Suprapubic skin (tissue), 4 donors: ENCODE results near the gene STRADB. TPM values are rescaled to one million over a fixed set of nuclear protein-coding genes. Genes with fewer than 3 reads are reported as not detected.

Experiments
- DNase-seq, 2 donors: peaks; one replicate each; pipeline ENCODE4 v3.0.0-alpha.2; 2019; ENCODE audit warnings: low spot score in 2 of 2
- H3K27ac ChIP-seq: fragments of 200-600 bp; sonication (generic); one replicate; pipeline ENCODE4 v1.5.1; 2019
- H3K27me3 ChIP-seq: fragments of 200-600 bp; sonication (generic); one replicate; pipeline ENCODE4 v1.5.1; 2019
- H3K36me3 ChIP-seq: fragments of 200-600 bp; sonication (generic); one replicate; pipeline ENCODE4 v1.5.1; 2019
- H3K4me1 ChIP-seq: fragments of 200-600 bp; sonication (generic); one replicate; pipeline ENCODE4 v1.5.1; 2019
- H3K4me3 ChIP-seq: fragments of 200-600 bp; sonication (generic); one replicate; pipeline ENCODE4 v1.5.1; 2019; ENCODE audit warnings: mild to moderate bottlenecking
- H3K9me3 ChIP-seq: fragments of 200-600 bp; sonication (generic); one replicate; pipeline ENCODE4 v1.5.1; 2019
- EP300 ChIP-seq: sonication (generic); formaldehyde crosslinking; IDR thresholded peaks from one replicate; pipeline ENCODE4 v1.6.1; 2017; ENCODE audit warnings: antibody characterized with exemption
- POLR2A ChIP-seq, 2 donors: fragments of 450-650 bp; IDR thresholded peaks; one replicate each; pipeline ENCODE4 v1.6.1; 2017; ENCODE audit warnings: antibody characterized with exemption in 2 of 2, mild to moderate bottlenecking in 2 of 2, moderate library complexity in 2 of 2
- POLR2AphosphoS5 ChIP-seq, 3 donors: sonication (generic); formaldehyde crosslinking; IDR thresholded peaks; one replicate each; pipeline ENCODE4 v1.6.1; 2017; ENCODE audit warnings: antibody characterized with exemption in 3 of 3
- WGBS: methylation state at CpG from one replicate; pipeline ENCODE4 v1.1.5; 2018; 5-methylcytosine and 5-hydroxymethylcytosine counted together
- total RNA-seq, 4 donors: library from RNA; depleted of rRNA; stranded (reverse); fragments of >200 nt; gene quantifications; one replicate each; pipeline ENCODE4 v1.1.0, GENCODE V29; 2016
- TF ChIP-seq, protein P1 (sequence below), 2 donors: fragments of 200-600 bp in 1 of 2; fragments of 450-650 bp in 1 of 2; sonication (generic) in 1 of 2; IDR thresholded peaks; one replicate each; pipeline ENCODE4 v1.5.1; 2016 to 2019; ENCODE audit warnings: antibody characterized with exemption in 2 of 2, mild to moderate bottlenecking in 1 of 2, moderate library complexity in 1 of 2

Gene STRADB
- total RNA-seq, 4 donors from 2014 or later: 5.8 to 23.3 (median 9.3) TPM

DNA sequence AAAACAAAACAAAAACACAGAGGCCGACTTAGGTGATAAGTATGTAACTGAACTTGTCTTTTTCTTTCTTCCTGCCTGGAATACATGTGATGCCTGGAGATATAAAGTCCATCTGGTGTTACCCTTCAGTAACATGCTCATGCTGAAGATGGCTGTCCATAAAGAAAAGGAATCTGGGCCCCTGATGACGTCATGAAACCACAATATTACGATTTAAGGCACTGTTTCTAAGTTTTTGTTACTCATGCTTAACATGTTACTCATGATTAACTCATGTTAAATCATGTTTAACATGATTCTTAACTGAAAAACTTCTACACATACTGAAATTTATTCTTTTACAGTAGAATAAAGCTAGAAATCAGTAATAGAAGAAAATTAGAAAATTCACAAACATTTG is 49.0 kb downstream of the STRADB start:
- H3K27ac ChIP-seq: no peak overlapping the region
- no peaks in the 10 kb centered on the region for H3K36me3 ChIP-seq
- no peaks in the 10 kb centered on the region for H3K9me3 ChIP-seq
- no peaks in the 10 kb centered on the region for H3K4me1 ChIP-seq
- no peaks in the 10 kb centered on the region for H3K27me3 ChIP-seq
- WGBS: 60% methylated on average over 3 of the region's 3 CpGs
- no peak for DNase-seq
- H3K4me3 ChIP-seq: no peak overlapping the region
- TF ChIP-seq EP300 (no peak), POLR2A (IDR thresholded peaks at IDR 0.05) (no peak), POLR2AphosphoS5 (IDR thresholded peaks at IDR 0.05) (no peak)
- TF ChIP-seq, protein P1, sequence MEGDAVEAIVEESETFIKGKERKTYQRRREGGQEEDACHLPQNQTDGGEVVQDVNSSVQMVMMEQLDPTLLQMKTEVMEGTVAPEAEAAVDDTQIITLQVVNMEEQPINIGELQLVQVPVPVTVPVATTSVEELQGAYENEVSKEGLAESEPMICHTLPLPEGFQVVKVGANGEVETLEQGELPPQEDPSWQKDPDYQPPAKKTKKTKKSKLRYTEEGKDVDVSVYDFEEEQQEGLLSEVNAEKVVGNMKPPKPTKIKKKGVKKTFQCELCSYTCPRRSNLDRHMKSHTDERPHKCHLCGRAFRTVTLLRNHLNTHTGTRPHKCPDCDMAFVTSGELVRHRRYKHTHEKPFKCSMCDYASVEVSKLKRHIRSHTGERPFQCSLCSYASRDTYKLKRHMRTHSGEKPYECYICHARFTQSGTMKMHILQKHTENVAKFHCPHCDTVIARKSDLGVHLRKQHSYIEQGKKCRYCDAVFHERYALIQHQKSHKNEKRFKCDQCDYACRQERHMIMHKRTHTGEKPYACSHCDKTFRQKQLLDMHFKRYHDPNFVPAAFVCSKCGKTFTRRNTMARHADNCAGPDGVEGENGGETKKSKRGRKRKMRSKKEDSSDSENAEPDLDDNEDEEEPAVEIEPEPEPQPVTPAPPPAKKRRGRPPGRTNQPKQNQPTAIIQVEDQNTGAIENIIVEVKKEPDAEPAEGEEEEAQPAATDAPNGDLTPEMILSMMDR (IDR thresholded peaks at IDR 0.05): no peak

DNA sequence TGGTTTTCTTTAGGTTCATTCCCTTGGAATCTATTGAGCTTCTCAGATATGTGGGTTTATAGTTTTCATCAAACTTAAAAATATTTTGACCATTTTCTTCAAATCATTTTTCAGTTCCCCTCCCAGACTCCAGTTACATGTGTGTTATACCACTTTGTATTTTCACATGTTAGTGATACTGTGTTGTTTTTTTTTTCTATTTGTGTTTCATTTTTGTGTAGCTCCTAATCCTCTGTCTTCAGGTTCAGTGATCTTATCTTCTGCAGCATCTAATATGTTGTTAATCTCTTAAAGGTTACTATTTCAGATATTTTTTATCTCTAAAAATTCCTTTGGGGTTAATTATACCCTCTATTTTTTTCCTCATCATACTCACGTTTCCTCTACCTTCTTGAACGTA is 51.2 kb downstream of the STRADB start:
- WGBS: 95% methylated on average over 2 of the region's 2 CpGs
- no peaks in the 10 kb centered on the region for H3K36me3 ChIP-seq

DNA sequence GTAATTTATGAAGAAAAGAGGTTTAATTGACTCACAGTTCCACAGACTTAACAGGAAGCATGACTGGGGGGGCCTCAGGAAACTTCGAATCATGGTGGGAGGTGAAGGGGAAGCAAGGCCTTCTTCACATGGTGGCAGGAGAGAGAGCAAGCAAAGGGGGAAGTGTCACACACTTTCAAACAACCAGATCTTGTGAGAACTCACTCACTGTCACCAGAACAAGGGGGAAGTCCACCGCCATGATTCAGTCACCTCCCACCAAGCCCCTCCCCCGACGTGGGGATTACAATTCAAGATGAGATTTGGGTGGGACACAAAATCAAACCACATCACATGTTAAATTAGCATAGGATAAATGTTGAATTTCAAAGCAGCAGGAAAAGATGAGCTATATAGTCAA is 56.2 kb downstream of the STRADB start:
- no peak for DNase-seq
- no peak for TF ChIP-seq EP300
- TF ChIP-seq POLR2A (IDR thresholded peaks at IDR 0.05): no peak
- no peak for TF ChIP-seq POLR2AphosphoS5 (IDR thresholded peaks at IDR 0.05)
- TF ChIP-seq, protein P1 (IDR thresholded peaks at IDR 0.05): no peak
- Histone ChIP-seq H3K36me3 (no peaks in the 10 kb centered on the region), H3K27me3 (no peaks in the 10 kb centered on the region), H3K4me3 (no peak overlapping the region), H3K4me1 (no peaks in the 10 kb centered on the region), H3K9me3 (no peaks in the 10 kb centered on the region), H3K27ac (no peak overlapping the region)
- whole genome bisulfite sequencing: 84% methylated on average over 4 of the region's 4 CpGs

More for the DNA sequence above, 51.2 kb downstream of the STRADB start:
- H3K4me3 ChIP-seq: no peak overlapping the region
- H3K27me3 ChIP-seq: no peaks in the 10 kb centered on the region
- TF ChIP-seq POLR2AphosphoS5 (IDR thresholded peaks at IDR 0.05): no peak
- TF ChIP-seq EP300: no peak
- TF ChIP-seq, protein P1 (IDR thresholded peaks at IDR 0.05): no peak
- no peak for TF ChIP-seq POLR2A (IDR thresholded peaks at IDR 0.05)
- DNase-seq: no peak
- H3K9me3 ChIP-seq: no peaks in the 10 kb centered on the region
- no peak overlapping the region for H3K27ac ChIP-seq
- H3K4me1 ChIP-seq: no peaks in the 10 kb centered on the region

DNA sequence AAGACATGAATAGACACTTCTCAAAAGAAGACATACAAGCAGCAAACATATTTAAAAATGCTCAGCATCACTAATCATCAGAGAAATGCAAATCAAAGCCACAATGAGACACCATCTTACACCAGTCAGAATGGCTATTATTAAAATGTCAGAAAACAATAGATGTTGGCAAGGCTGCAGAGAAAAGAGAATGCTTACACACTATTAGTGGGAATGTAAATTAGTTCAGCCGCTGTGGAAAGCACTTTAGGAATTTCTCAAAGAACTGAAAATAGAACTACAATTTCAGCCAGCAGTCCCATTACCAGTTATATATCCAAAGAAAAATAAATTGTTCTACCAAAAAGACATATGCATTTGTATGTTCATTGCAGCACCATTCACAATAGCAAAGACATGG is 61.7 kb downstream of the STRADB start:
- H3K27me3 ChIP-seq: no peaks in the 10 kb centered on the region
- H3K36me3 ChIP-seq: no peaks in the 10 kb centered on the region
- WGBS: 58% methylated on average over 1 of the region's 1 CpG
- no peak for DNase-seq
- no peak overlapping the region for H3K27ac ChIP-seq
- no peaks in the 10 kb centered on the region for H3K9me3 ChIP-seq
- no peak overlapping the region for H3K4me3 ChIP-seq
- TF ChIP-seq, protein P1 (IDR thresholded peaks at IDR 0.05): no peak
- no peak for TF ChIP-seq POLR2AphosphoS5 (IDR thresholded peaks at IDR 0.05)
- no peak for TF ChIP-seq EP300
- no peak for TF ChIP-seq POLR2A (IDR thresholded peaks at IDR 0.05)
- no peaks in the 10 kb centered on the region for H3K4me1 ChIP-seq

DNA sequence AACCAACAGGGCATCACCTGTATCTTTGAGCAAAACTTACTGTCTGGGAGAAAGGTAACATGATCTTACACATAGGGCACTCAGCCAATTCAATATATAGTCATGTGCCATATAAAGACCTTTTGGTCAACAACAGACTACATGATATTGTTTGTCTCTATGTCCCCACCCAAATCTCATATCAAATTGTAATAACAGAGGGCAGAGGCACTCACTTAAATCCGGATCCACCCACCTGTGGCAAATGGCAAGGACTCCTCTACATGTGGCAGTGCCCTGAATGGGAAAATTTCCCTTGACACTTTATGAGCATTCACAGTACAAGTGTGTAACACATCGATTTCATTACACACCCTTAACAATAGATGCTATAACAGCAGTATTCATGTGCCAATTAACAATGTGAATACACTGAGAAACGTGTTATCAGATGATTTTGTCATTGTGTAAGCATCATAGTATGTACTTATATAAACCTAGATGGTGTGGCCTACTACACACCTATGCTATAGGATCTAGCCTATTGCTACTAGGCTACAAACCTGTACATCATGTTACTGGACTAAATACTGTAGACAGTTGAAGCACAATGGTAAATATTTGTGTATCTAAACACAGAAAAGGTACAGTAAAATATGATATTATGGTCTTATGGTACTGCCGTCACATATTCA is 64.2 kb downstream of the STRADB start:
- Histone ChIP-seq H3K36me3 (no peaks in the 10 kb centered on the region), H3K4me3 (no peak overlapping the region), H3K27ac (no peak overlapping the region), H3K27me3 (no peaks in the 10 kb centered on the region), H3K9me3 (no peaks in the 10 kb centered on the region), H3K4me1 (no peaks in the 10 kb centered on the region)
- DNase-seq: no peak
- no peak for TF ChIP-seq POLR2A (IDR thresholded peaks at IDR 0.05)
- TF ChIP-seq EP300: no peak
- TF ChIP-seq, protein P1 (IDR thresholded peaks at IDR 0.05): no peak
- WGBS: 86% methylated on average over 4 of the region's 4 CpGs
